ENCODE data around the gene ANGPT4.

DNA sequence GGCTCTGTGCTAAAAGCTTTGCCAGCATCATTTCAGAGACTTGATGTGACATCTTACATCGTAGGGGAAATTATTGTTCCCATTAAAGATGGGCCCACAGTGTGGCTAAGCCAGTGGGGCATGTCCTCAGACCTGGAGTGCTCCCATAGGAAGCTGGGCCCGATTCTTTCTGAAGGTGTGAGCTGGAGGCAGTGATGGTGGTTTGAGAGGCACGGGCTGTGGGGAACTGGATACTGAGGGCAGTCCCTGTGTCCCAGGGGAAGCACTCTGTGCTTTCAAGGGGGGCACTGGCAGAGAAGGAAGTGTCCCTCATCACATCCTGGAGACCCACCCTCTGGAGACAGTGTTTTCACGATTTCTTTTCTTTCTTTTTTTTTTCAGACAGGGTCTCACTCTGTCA is 91.2 kb downstream of the ANGPT4 start:
- TF ChIP-seq EP300 (IDR thresholded peaks at IDR 0.05): no peak
- TF ChIP-seq, protein P1, sequence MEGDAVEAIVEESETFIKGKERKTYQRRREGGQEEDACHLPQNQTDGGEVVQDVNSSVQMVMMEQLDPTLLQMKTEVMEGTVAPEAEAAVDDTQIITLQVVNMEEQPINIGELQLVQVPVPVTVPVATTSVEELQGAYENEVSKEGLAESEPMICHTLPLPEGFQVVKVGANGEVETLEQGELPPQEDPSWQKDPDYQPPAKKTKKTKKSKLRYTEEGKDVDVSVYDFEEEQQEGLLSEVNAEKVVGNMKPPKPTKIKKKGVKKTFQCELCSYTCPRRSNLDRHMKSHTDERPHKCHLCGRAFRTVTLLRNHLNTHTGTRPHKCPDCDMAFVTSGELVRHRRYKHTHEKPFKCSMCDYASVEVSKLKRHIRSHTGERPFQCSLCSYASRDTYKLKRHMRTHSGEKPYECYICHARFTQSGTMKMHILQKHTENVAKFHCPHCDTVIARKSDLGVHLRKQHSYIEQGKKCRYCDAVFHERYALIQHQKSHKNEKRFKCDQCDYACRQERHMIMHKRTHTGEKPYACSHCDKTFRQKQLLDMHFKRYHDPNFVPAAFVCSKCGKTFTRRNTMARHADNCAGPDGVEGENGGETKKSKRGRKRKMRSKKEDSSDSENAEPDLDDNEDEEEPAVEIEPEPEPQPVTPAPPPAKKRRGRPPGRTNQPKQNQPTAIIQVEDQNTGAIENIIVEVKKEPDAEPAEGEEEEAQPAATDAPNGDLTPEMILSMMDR (IDR thresholded peaks at IDR 0.05): no peak
- TF ChIP-seq POLR2A (IDR thresholded peaks at IDR 0.05): no peak
- TF ChIP-seq POLR2AphosphoS5 (IDR thresholded peaks at IDR 0.05): no peak

Data from stomach (tissue), 4 donors.